Endothelial cell (in vitro differentiated cells): ENCODE measurements around the gene SLC29A4. TPM values are rescaled to one million over a fixed set of nuclear protein-coding genes. Genes with fewer than 3 reads are reported as not detected.
A peak's percentile ranks its signal among the peaks of the same experiment; 100 is the strongest.
"Not testable (repeated sequence)": the region's sequence is repeated elsewhere in the genome, so short reads cannot be mapped to it uniquely, and the experiment has no call there.

Source experiments
- DNase-seq: peaks from one replicate; pipeline ENCODE4 v3.0.0; 2021; ENCODE audit warnings: low spot score
- H3K27ac Mint-ChIP-seq: one replicate; pipeline ENCODE4 v1.8.0; 2021; ENCODE audit warnings: mixed read lengths, inconsistent platforms; ENCODE audit not compliant: unreplicated experiment
- H3K27me3 Mint-ChIP-seq: one replicate; pipeline ENCODE4 v1.8.0; 2021; ENCODE audit warnings: mild to moderate bottlenecking, moderate library complexity, mixed read lengths, inconsistent platforms; ENCODE audit not compliant: unreplicated experiment
- H3K36me3 Mint-ChIP-seq: one replicate; pipeline ENCODE4 v1.8.0; 2021; ENCODE audit warnings: mild to moderate bottlenecking, low read depth, mixed read lengths, inconsistent platforms; ENCODE audit not compliant: unreplicated experiment
- H3K4me1 Mint-ChIP-seq: one replicate; pipeline ENCODE4 v1.8.0; 2021; ENCODE audit warnings: mild to moderate bottlenecking, mixed read lengths, inconsistent platforms; ENCODE audit not compliant: unreplicated experiment
- H3K4me3 Mint-ChIP-seq: one replicate; pipeline ENCODE4 v1.8.0; 2021; ENCODE audit warnings: mild to moderate bottlenecking, mixed read lengths, inconsistent platforms; ENCODE audit not compliant: unreplicated experiment
- H3K9me3 Mint-ChIP-seq: one replicate; pipeline ENCODE4 v1.8.0; 2021; ENCODE audit warnings: mixed read lengths, inconsistent platforms; ENCODE audit not compliant: unreplicated experiment
- CTCF ChIP-seq: fragments of 200-600 bp; sonication (generic); IDR thresholded peaks from one replicate; pipeline ENCODE4 v1.5.0; 2021; ENCODE audit warnings: antibody characterized with exemption; ENCODE audit not compliant: unreplicated experiment
- total RNA-seq: library from RNA; stranded (reverse); fragmentation: NEBNext Ultra II Directional; extraction: Animal tissue kit (Norgen Biotek cat#: 25700); gene quantifications from one replicate; pipeline ENCODE4 v1.2.1, GENCODE V29; 2021; ENCODE audit not compliant: unreplicated experiment

SLC29A4 gene
- total RNA-seq, 1 donor from 2014 or later, result 6.4 TPM

DNA sequence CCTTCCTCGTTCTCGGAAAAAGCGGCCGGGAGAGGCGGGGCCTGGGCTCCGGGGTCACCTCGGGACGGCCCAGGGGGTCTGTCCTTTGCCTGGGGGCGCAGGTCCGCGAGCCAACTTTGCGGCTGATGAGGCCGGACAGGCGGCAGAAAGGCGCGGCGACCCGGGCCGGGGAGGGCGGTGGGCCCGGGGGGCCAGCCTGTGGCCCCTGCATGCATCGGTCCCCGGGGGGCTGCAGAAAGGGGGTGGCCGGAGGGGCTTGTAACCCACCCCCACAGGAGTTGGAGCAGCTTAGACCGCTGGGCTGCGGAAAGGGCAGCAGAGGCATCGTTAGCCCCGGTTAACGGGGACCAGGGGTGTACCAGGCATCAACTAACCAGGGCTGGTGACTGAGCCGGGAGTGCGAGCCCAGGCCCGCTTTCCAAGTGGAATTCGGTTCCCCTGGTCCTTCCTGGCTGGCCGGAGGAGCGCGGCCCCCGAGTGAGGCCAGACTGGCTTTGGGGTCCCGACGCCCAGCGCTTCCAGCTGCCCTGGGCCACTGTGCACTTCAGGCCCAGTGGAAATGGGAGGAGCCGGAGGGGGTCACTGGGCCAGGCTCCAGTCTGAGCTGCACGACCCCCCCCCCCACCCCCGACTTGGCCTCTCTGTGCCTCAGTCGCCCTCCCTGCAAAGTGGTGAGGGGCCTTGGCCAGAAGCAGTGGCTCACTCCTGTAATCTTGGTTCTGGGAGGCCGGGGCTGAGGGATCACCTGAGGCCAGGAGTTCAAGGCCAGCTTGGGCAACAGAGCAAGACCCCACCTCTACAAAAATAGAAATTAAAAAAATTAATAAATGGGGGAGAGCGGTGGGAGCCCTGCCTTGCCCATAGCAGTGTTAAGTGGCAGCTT lies 919 bp downstream of the SLC29A4 start:
- no peak for TF ChIP-seq CTCF
- no peak overlapping the region for H3K4me3 Mint-ChIP-seq
- H3K27ac Mint-ChIP-seq, result no peak overlapping the region
- H3K9me3 Mint-ChIP-seq, result no peaks in the 10 kb centered on the region
- H3K27me3 Mint-ChIP-seq, result peaks cover 7% of the 10 kb centered on the region
- no peaks in the 10 kb centered on the region for H3K4me1 Mint-ChIP-seq
- no peaks in the 10 kb centered on the region for H3K36me3 Mint-ChIP-seq
- DNase-seq, result no peak

GRCh38 chr7:5284304-5285281 lies 1.9 kb downstream of the SLC29A4 start:
- Mint-ChIP-seq H3K9me3 (no peaks in the 10 kb centered on the region), H3K36me3 (no peaks in the 10 kb centered on the region), H3K27me3 (peaks cover 7% of the 10 kb centered on the region), H3K4me1 (no peaks in the 10 kb centered on the region), H3K4me3 (peak overlapping the region; percentile 67), H3K27ac (no peak overlapping the region)
- no peak for TF ChIP-seq CTCF
- peak; percentile 55 for DNase-seq

DNA sequence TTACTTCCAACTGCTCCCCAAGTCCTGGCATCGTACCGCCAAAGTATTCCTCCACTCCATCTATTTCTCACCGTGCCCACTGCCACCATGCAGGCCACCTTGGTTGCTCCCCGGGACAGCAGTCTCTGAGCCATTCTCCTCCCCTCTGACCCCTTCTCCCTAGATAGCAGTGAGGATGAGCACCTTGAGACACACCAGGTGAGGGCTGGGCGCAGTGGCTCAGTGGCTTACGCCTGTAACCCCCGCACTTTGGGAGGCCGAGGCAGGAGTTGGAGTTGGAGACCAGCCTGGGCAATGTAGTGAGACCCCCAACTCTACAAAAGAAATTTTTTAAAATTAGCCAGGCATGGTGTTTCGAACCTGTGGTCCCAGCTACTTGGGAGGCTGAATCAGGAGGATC lies 4.2 kb downstream of the SLC29A4 start:
- no peaks in the 10 kb centered on the region for H3K9me3 Mint-ChIP-seq
- H3K4me3 Mint-ChIP-seq, result no peak overlapping the region
- H3K27ac Mint-ChIP-seq, result peak overlapping the region; percentile 42
- TF ChIP-seq CTCF, result no peak
- H3K27me3 Mint-ChIP-seq, result no peaks in the 10 kb centered on the region
- DNase-seq, result no peak
- H3K36me3 Mint-ChIP-seq, result no peaks in the 10 kb centered on the region
- no peaks in the 10 kb centered on the region for H3K4me1 Mint-ChIP-seq

GRCh38 chr7:5287373-5287772 lies 4.6 kb downstream of the SLC29A4 start:
- DNase-seq, H3K27me3 Mint-ChIP-seq, H3K4me3 Mint-ChIP-seq, H3K4me1 Mint-ChIP-seq, H3K27ac Mint-ChIP-seq, H3K36me3 Mint-ChIP-seq, H3K9me3 Mint-ChIP-seq: not testable (repeated sequence)

GRCh38 chr7:5287802-5288201 lies 5.1 kb downstream of the SLC29A4 start:
- no peaks in the 10 kb centered on the region for H3K9me3 Mint-ChIP-seq
- H3K4me1 Mint-ChIP-seq, result no peaks in the 10 kb centered on the region
- no peak overlapping the region for H3K4me3 Mint-ChIP-seq
- no peak for DNase-seq
- H3K36me3 Mint-ChIP-seq, result no peaks in the 10 kb centered on the region
- no peaks in the 10 kb centered on the region for H3K27me3 Mint-ChIP-seq
- TF ChIP-seq CTCF, result no peak
- no peak overlapping the region for H3K27ac Mint-ChIP-seq

- not testable (repeated sequence) for DNase-seq, H3K27me3 Mint-ChIP-seq, H3K4me3 Mint-ChIP-seq, H3K36me3 Mint-ChIP-seq, H3K9me3 Mint-ChIP-seq, H3K4me1 Mint-ChIP-seq, H3K27ac Mint-ChIP-seq
Observed at GRCh38 chr7:5288560-5288959, 5.8 kb downstream of the SLC29A4 start.
